ENCODE results near the gene SIRPG.
"Not testable (repeated sequence)": the region's sequence is repeated elsewhere in the genome, so short reads cannot be mapped to it uniquely, and the experiment has no call there.

The SIRPG gene

DNA sequence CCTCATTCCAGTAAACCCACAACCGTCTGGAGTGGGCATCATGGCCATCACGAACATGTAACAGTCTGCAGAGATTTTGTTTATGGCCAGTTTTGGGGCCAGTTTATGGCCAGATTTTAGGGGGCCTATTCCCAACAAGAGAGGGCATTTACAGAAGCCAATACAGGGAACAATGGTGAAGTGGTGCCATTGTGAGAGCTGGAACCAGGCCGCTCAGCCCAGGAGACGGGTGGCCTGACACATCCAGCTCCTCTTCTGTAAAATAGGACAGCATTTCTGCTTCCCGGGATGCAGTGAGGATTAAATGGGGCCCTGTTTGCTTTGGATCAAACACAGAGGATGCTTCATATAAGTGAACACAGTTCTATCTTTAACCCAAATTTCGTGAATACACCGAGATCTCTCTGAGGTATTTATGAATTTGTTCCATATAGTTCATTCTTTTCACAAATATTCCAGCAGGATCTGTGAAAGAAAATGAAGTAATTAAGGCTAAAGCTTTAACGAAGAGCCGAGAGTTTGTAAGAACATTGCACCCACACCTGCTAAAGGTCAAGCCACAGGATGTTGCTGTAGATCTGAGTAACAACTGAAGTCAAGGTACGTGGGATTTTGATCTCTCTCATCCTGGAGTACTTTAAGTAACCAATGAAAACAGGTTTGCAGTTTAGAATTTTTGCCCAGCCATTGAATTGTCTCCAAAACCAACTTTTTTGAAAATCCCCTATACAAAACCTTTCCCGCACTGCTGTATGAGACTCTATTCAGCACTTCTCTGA, 14.5 kb upstream of the SIRPG start:
- peak; percentile 45 for DNase-seq (ENCODE audit: low spot score)

DNA sequence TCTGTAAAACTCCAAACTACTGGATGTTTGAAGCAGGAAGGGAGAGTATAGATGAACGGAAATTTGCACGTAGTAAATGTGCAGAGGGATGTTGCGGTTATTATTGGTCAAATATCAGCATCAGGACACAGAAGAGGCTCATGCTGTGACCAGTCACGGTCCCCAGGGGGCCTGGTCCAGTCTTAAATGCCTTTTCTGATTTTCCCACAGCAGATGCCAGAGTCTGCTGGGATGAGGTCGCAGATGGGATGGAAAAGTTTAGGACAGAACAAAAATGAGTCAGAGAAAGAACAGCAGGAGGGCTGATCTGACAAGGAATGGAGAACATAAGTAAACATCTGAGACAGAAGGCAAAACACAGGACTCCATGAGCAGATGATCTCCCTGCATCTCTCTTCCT, 11.7 kb upstream of the SIRPG start:
- DNase-seq (ENCODE audit: low spot score), result no peak

DNA sequence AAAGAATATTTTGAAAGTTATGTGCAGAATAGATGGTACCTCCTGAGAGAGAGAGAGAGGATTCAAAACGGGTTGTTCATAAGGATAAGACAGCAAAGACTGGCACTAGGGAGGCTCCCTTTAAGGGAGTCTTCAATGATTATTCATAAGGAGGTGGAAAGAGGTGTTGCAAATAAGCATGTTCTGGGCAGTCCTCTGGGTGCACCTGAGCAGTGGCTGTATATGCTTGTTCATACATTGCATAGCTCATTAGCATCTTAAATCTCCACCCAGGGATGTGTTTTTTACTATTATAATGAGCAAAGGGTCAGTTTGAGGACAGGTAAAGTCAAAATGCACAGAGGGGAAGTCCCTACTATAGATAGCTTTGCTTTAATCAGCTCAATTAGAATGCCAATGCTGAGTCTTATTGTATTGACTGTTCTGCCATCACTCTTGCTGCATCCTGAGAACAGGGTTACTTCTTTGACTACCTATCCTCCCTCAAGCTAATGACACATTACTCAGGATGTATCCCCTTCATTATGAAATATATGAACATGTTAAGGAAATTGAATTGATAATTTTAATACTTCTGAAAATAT, 10.0 kb upstream of the SIRPG start:
- DNase-seq (ENCODE audit: low spot score), result no peak

DNA sequence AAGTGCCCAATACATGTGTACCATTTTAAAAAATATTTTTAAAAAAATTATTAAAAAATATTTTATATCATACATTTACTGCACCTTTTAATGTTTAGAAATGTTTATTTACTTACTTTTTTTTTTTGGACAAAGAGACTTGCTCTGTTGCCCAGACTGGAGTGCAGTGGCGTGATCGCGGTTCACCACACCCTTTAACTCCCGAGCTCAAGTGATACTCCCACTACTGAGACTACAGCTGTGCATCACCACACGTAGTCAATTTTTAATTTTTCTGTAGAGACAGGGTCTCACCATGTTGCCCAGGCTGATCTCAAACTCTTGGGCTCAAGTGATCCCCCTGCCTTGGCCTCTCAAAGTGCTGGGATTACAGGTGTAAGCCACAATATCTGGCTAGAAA, 9.2 kb upstream of the SIRPG start:
- DNase-seq (ENCODE audit: low spot score), result no peak

DNA sequence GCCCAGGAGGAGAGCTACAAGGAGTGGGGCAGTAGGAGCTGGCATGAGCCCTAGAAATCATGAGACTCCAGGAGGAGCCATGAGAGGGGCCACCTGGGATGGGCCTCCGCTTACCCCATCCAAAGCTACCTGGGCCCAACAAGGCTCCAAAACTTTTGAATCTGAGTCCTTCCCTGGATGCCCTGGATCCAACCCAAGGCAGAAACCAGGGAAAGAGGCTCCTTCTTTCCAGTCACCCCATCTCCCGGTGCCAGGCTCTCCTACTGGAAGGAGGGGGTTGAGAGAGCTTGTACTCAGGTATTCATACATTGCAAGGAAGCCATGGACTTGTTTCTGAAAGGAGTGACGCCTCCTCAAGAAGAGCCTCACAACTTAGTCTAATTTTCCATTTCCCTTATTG, 7.8 kb upstream of the SIRPG start:
- no peak for DNase-seq (ENCODE audit: low spot score)

DNA sequence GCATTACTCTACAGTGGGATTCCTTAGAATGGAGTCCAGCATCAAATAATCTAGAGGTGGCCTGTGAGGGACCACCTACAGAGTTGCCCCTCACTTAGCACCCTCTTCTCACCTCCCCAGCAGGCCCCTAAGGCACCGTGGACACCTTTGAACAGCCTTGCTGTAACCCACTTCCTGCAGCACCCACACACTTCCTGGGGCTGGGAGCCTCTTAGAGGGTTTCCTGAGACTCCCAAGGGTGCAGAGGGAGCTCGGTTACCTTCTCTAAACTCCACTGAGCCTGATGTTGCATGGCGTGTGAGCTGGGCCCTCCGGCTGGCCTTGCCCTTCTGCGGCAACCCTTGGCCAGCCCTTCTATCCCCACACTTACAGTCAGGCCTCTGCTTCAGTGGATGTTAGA, 7.3 kb upstream of the SIRPG start:
- DNase-seq (ENCODE audit: low spot score), result peak; percentile 49

DNA sequence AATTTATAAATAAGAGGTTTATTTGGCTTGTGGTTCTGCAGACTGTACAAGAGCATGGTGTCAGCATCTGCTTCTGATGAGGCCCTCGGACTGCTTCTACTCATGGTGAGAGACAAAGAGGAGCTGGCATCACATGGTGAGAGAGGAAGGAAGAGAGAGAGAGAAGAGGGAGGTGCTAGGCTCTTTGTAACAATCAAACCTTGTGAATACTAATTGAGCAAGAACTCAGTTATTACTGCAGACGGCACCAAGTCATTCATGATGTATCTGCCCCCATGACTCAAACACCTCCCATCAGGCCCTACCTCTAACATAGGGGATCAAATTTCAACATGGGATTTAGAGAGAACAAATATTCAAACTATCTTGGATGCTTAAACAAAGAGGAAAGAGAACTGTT, 6.3 kb upstream of the SIRPG start:
- no peak for DNase-seq (ENCODE audit: low spot score)

DNA sequence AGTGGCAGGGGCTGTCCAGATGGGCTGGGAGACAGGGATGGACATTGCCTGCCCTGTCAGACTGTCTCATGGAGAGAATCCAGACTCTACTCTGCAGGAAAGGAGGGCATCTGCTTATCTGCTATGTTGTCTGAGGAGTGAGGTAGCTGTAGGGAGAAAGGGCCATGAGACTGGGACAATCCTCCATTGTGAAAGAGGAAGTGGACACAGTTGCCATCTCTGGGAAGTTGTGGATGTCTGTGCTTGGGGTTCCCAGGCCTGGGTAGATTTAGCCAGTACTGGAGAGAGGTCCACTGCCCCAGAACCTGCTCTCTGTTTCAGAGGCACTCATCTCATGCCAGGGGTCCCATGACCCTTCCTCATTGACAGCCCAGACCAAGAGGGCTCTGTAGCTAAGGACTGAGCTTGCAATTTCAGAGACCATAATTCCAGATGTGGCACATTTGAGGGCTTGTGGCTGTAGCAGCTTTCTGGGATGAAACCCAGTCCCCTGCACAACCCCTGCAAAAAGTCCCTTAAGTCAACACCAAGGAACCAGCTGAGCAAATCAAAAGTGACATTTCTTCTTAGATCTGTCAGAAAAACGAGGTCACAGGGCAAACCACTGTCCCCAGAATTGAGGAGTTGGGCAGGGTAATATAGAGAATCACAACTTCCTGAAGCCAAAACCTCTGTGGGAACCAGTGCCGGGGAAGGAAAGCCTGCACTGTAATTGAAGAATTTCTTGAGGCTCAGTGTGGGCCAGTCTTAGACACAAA, 4.1 kb upstream of the SIRPG start:
- DNase-seq (ENCODE audit: low spot score), result no peak

DNA sequence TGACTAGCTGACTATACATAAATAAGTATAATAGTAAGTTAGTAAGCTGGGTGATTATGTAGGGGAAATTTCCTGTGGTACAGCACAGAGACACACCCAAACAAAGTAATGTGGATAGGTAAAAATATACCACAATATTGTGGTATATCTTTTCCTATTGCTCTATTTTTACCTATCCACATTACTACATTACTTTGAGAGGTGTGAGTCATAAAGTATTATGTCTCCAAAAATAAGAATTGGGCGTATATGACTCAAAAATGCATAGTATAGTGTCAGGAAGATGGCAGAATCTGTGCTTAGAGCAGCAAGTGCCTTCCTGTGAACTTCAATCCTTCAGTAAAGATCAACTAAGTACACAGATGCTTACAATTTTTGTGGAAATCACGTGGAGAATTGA, 2.7 kb upstream of the SIRPG start:
- peak; percentile 53 for DNase-seq (ENCODE audit: low spot score)

DNA sequence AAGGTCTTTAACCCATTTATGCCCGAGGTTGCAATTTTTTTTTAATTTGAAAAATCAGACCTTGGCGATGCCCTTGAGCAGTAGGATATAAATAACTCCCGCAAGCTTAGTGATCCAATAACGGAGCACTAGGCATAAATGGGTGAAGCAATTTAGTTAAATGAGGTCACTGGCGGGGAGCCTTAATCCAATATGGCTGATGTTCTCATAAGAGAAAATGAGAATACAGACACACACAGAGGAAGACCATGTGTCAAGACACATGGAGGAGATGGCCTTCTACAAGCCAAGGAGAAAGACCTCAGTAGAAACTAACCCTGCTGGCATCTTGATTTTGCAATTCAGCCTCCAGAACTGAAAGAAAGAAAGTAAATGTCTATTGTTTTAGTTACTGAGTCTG, 735 bp downstream of the SIRPG start:
- no peak for DNase-seq (ENCODE audit: low spot score)

DNA sequence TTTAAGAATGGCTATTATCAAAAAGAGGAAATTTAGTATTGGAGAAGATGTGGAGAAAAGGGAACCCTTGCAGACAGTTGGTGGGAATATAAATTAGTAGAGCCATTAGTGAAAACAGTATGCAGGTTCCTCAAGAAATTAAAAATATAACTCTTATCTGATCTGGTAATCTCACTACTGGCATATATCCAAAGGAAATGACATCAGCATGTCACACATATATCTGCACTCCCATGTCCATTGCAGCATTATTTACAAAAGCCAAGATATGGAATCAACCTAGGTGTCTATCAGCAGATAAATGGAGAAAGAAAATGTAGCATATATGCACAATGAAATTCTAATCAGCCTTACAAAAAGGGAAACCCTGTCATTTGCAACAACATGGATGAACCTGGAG, 2.6 kb downstream of the SIRPG start:
- no peak for DNase-seq (ENCODE audit: low spot score)

DNA sequence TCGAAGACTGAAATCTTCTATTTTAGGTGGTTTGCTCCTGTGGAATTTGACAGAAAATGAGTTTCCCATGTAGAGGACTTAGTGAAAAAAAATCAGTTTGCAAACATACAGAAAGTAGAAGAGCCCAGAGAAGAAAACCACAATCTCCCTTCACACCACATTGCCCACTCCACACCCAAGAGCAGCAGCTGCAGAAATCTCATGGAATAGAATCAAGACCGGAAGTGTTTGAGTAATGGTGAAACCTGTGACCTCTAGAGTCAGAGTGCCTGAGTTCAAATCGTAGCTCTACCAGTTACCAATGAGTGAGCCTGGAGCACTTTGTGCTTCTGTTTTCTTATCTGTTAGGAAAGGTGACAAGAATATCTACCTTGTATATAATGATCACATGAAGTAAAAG, 4.6 kb downstream of the SIRPG start:
- no peak for DNase-seq (ENCODE audit: low spot score)

DNA sequence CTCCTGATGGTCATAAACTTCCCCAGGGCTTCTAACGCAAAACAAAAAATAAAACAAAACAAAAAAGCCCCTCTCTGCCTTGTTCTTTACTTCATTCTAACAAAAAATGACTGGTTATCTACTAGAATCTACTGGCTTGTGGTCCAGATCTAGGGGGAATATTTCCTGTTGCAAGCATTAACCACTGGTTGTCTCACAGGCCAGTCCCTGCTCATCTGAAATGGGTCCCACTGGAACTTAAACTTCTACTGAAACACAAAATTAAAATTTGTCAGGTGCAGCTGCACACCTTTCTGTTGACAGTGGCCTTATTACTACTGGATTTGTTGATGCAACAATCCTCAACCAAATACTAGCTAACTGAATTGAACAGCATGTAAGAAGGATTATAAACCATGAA, 5.5 kb downstream of the SIRPG start:
- DNase-seq (ENCODE audit: low spot score), result no peak

DNA sequence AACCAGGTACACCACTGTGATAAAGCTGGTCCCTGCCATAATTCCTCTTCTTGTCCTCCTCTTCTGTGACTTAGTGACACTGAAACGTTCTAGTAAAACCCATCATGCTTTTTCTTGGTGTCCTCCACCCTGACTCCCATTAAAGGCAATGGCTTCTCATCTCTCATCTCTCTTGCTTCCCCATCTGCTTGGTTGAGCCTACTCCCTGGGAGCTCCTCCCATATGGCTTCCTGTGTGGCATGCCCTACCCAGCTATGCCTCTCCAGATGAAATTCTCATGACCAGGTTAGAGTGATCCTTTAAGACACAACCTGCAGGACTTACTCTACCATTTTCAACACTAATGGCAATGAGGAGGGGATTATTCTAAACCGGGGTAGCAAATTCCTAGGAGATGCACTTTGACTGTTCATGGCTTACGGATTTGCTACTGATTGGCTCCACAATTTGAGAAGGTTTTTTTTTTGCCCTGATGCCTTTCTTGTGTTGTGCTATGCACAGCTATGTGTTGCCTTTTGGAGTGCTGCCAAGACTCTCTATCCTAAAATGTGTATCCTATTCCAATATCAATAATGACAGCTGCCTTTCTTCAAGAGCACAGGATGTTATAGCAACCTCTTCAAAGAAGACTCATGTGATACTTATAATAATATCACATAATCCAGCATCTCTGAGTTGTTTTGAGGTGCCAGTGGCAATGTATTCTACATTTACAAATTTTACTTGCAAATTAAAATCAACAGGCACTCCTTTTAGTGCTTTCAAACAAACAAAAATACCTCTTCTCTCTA, 6.1 kb downstream of the SIRPG start:
- DNase-seq (ENCODE audit: low spot score), result no peak

DNA sequence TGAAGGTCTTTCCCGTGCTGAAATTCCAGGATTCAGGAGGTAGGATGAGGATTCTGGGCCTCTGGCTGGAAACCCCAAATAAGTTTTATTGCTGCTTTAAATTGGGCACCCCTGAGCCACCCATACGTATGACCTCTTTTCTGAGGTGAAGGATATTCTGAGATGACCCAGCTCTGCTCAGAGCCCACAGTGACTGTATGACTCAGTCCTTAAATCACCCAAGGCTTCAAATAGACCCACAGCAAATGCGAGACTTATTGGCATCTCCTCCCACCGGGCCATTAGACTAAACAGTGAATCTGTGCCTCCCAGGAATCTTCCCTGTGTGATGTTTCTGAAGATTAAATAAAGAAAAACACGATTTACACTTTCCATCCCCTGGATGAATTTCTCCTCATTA, 9.5 kb downstream of the SIRPG start:
- DNase-seq (ENCODE audit: low spot score), result no peak

DNA sequence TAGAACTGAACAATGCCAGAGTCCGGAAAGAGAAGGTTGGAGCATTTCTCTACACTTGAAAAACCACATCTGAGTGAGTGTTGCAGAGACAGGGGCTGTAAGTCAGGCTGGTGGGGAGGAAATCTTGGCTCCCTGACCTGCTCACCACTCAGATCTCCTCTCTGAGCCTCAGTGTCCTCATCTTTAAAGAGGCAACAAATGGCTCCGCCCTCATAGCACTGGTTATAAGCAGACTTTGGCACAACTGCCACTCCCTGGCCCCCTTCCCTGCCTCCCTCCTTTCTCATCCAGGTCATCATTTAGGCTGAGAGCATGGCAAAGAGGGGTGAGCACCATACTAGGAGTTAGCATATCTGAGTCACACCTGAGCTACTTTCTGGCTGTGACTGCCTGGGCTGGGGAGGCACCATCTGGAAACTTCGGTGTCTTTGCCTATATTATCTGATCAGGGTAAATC, 10.6 kb downstream of the SIRPG start:
- no peak for DNase-seq (ENCODE audit: low spot score)

DNA sequence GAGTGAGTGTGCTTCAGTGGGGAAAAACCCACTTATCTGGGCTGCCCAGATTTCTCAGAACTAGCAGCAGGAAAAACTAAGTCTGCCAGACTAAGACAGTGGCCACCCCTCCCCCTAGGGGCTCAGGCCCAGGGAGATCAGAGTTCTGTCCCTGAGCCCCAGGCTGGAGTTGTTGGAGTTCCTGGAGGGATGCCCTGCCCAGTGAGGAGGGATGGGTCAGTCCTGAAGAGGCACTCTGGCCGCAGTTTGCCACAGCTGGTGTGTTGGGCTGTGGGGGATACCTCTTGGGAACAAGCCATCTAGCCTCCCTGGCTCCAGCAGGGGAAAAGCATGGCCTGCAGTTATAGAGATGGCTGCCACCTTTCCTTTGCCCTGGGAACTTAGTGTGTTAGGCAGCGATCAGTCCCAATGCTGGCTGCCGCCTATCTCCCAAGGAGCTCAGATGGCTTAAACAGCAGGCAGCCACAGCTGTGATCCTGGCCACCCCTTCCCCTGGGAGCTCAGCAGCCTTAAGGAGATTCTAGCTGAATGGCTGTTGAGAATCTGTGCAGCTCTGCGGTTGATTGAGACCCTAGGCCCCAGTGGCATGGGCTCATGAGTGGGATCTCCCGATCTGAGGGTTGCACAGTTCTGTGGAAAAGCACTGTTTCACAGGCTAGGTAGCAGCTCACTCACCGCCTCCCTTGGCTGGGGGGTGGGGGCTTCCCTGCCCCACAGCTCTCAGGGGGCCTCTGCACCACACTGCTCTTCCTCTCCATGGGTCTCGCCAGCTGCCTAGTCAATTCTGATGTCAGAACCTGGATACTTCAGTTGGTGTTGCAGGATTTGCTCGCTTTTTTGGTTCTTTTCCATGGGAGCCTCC, 13.2 kb downstream of the SIRPG start:
- no peak for DNase-seq (ENCODE audit: low spot score)

DNA sequence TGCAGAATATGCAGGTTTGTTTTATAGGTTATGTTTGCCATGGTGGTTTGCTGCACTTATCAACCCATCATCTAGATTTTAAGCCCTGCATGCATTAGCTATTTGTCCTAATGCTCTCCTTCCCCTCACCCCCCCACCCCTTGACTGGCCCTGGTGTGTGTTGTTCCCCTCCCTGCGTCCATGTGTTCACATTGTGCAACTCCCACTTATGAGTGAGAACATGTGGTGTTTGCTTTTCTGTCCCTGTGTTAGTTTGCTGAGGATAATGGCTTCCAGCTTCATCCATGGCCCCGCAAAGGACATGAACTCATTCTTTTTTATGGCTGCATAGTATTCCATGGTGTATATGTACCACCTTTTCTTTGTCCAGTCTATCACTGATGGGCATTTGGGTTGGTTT, 18.9 kb downstream of the SIRPG start:
- DNase-seq (ENCODE audit: low spot score), result not testable (repeated sequence)

DNA sequence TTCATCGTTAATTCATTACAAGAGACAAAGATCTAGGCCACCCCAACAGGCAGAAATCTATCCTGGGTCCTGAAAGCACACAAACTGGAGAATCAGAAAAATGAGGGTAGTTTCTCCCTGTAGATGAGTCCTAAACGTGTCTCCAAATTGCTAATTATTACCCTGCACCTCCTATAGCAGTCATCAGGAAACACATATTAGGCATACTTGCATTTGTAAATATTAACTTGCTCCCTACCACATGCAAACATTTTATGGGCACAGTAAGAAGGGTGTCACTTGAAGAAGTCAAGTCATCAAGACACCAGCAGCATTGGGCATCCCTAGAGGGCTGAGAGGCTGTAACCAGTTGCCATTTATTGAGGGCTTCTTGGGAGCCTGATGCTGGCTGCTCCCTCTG, 19.8 kb downstream of the SIRPG start:
- no peak for DNase-seq (ENCODE audit: low spot score)

DNA sequence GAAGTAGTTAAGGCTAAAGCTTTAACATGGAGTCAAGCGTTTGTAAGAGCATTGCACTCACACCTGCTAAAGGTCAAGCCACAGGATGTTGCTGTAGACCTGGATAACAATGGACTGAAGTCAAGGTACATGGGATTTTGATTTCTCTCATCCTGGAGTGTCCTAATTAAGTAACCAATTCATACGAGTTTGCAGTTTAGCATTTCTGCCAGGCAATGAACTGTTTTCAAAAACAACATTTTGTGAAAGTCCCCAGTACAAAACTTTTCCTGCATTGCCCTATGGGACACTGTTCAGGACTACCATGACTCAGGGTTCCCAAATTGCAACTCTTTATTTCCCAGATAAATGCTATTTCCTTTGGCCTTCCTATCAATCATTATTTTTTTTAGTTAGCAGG, 20.4 kb downstream of the SIRPG start:
- DNase-seq (ENCODE audit: low spot score), result no peak

DNA sequence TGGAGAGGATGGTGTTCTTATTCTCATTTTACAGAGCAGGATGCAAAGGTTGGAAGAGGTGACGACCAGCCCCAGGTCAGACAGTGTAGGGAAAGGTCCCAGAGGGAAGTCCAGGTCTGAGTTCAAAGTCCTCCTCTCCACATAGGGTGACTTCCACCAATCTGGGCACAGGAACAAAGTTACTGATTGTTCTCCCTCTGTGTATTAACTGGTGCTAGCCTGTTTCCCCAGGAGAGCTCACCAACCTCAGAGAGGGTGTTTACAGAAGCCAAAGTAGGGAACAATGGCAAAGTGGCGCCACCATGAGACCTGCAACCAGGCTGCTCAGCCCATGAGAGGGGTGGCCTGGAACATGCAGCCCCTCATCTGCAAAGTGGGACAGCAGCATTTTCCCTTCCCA, 21.0 kb downstream of the SIRPG start:
- no peak for DNase-seq (ENCODE audit: low spot score)

Data from activated CD4-positive, alpha-beta T cell treated with anti-CD3 and anti-CD28 coated beads, Interleukin-2, Interleukin-4, amounts not matched to agents 100 ng/mL and 50 ng/mL, durations not matched to agents 16 hours and 8 hours (primary cell).